GM19023 (cell line): ENCODE measurements around the gene CD38.
"Not testable (repeated sequence)": the region's sequence is repeated elsewhere in the genome, so short reads cannot be mapped to it uniquely, and the experiment has no call there.

ENCODE experiments used
- ATAC-seq: cut with Tn5 transposase; IDR thresholded peaks from one replicate; pipeline ENCODE4 v1.9.1; 2021; ENCODE audit warnings: mild to moderate bottlenecking, moderate library complexity; ENCODE audit not compliant: unreplicated experiment

Gene CD38

GRCh38 chr4:15794905-15795304 is 16.8 kb downstream of the CD38 start:
- no peak for ATAC-seq

GRCh38 chr4:15797320-15797719 is 19.2 kb downstream of the CD38 start:
- no peak for ATAC-seq

DNA sequence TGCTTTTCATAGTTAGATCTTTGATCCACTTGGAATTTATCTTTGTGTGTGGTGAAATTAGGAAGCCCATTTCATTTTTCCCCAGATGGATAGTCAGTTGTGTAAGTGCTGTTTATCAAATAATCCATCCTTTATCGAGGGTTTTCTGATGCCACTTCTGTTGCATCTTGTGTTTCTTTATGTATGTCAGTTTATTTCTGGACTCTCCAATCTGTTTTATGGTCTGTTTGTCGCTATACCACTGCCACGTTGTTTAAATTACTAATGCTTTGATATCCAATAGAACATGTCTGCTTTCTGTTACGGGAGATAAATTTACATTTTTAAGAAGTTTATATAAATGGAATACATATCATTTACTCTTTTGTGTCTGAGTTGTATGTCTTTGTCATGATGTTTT is 21.0 kb downstream of the CD38 start:
- no peak for ATAC-seq

DNA sequence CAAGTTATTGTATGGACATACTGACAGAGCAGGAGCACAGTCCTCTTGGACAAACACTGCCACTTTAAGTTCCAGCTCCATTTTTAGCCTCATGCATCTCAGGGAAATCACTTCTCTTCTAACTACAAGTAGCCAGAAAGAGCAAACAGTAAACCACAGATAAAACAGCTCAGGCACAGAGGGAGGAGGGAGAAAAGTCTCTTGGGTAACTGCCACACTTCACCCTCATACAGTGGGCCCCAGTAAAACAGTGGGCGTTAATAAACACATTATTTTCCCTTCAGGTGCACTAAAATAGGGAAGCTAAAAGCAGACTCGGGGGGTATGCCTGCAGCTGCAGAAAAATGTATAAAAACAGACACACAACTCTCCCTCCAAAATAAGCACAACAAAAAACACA is 21.6 kb downstream of the CD38 start:
- ATAC-seq, result no peak

- not testable (repeated sequence) for ATAC-seq
These were observed 24.4 kb downstream of the CD38 start for GRCh38 chr4:15802497-15802896.

DNA sequence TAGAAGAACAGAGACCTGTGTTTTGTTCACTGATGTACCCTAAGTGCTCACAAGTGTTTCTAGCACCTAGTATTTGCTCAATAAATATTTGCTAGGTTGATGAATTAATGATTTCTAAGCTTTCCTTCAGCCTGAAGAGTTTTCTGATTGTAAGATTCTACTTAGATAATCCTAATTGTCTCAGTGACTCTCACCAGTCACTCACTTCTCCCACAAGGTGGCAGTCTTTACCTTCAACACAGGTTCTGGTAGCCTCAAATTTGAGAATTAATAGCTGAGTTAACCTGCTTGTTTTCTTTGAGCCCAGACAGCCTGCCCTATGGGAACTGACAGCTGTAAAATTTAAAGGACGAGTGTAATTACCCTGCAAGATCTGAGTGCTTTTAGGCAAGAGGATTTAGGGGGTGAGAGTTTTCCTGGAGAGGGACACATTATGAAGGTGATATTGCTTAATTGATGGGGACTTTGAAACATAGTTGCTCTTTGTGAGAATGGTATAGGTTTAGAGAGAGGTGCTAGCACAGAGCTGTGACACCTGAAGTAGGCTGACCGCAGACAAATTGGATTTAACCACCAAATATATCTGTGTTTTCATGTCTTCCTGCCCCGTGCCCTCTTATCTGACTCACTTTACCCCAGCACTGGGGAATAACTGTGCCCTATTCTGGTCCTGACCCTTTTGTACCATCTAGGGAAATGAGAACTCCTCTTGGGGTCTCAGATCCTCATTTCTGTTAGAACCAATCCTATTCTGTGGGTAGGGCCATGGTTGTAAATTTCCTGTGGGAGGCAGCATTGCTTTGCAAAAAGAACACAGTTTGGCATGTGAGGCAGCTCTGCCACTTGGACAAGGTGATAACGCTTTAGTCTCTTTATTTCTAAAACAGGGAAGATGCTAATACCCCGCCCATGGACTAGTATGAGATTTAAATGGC is 27.7 kb downstream of the CD38 start:
- peak; percentile 36 for ATAC-seq

DNA sequence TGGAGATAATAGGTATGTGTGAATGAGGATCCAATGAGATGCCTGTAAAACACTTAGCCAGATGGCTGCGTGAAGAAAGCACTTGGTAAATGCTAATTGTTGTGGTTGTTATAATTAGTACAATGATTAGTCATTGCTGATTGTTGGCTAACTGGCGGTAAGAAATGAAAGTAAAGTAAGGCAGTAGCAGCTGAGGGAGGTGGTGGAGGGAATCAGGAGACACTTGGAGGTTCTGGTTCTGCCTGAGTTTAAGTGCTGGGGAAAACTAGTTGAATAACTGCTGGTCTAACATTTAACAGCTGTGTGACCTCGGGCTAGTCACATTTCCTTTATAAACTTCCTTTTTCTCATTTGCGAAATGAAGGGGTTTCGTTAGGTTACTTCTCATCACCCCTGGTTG is 30.9 kb downstream of the CD38 start:
- peak; percentile 82 for ATAC-seq

DNA sequence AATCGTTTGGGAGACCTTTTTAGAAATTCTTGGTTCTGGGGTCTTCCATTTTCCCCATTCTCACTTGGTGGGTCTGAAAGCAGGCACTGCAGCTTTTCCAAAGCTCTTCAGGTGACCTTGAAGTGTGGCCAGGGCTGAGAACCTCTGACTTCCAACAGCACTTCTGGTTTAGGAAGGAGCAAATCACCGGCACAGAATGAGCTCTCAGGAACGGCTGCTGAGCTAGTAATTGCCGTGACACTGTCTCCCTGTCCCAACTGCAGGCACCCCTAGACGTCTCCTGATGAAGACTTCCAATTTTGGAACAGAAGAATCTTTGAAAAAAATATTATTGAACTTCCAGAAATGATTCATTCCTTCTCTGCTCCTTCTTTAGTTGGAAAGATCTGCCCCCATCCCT is 31.3 kb downstream of the CD38 start:
- ATAC-seq, result no peak

DNA sequence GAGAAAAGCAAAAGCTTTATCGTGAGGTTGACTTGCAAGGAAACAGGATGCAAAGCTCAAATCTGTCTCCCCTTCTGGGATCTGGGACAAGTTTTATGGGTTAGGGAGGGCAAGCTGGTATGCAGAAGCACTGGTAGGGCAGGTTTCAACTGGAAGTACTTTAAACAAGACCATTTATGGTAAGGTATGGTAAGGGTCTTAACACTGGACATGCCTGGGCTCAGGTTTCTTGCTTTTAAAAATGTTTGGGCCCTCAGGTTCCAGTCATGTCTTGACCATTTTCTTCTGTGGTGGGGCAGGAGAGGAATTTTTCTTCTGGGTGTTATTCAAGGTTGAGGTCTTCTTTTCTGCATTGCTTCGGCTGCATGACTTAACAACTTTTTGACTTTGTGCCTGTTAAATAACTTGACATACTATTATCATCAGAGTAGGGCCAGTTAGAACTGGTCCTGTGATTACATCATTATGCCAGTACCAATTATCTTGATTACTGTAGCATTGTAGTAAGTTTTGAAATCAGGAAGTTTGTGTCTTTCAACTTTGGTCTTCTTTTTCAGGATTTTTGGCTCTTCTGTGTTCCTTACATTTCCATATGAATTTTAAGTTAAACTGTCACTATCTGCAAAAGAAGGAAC is 33.7 kb downstream of the CD38 start:
- no peak for ATAC-seq

- ATAC-seq, result no peak
These were observed 54.7 kb downstream of the CD38 start for GRCh38 chr4:15832523-15833451.

DNA sequence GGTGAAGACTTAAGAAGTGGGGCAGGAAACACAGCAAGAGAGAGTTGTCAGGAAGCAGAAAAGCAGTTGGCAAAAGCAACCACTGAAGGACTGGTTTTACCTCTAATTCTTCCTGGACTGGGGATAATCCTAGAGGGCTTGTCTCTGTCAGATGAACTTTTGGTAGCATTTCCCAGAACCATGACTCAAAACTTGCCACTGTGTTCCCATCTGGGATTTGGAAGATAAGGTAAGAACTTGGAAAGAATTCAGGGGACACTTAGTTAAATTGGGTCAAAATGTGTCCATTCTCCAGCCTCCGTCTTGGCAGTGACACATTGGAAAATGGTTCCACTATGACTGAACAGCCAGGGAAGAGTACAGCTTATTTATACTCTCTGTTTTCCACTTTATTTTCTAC is 55.7 kb downstream of the CD38 start:
- no peak for ATAC-seq

- no peak for ATAC-seq
These were observed 58.2 kb downstream of the CD38 start for GRCh38 chr4:15836362-15836761.

DNA sequence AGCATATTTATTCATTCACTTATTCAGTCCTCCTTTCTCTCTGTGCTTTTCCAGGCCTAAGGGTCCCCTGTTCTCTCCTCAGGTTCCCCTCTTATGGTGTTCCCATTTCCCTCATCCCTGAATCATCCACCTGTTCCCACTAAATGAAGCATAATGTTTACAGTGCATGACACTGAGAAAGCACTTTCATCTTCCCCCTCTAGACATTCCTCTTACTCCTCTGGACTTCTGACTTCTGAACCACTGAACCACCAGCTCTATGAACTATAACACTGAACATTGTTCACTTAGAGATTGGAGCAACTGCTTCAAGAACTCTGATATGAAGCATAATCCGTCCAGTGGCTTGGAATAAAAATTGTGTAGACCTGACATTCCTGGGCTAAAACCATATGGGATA is 59.5 kb downstream of the CD38 start:
- ATAC-seq, result no peak

DNA sequence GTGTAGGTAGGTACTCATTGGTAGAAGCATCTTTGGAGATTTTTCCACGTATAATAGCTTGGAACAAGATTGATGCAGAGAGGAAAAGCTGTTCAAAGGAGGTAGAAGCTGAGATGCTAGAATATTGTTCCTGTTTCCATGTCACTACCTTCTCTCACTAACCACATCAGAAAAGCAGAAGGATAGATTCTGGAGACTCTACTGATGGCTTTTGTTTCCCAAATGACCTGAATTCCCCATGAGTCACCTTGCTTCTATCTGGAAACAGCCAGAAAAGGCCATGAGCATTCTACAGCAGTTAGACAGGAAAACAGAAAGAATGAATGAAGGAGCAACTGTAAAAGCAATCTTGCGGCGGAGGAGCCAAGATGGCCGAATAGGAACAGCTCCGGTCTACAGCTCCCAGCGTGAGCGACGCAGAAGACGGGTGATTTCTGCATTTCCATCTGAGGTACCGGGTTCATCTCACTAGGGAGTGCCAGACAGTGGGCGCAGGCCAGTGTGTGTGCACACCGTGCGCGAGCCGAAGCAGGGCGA is 63.1 kb downstream of the CD38 start:
- ATAC-seq, result not testable (repeated sequence)

DNA sequence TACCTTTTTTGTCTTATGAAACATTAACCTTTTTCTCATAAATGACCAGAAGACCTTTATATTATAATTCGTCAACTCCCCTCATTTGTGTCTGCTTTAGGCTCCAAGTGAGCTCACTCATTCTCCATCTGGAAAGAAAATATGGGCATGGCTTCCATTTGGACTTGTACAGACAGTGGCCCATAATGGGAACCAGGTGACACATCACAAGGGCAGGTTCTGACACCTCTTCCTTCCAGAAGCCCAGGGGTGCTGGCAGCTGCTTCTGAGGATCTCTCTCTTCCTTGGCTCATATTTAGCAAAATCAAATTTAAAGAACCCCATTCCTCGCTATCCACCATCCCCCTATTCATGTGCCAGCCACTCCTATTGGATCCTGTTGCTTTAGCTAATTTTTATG is 69.6 kb downstream of the CD38 start:
- no peak for ATAC-seq

DNA sequence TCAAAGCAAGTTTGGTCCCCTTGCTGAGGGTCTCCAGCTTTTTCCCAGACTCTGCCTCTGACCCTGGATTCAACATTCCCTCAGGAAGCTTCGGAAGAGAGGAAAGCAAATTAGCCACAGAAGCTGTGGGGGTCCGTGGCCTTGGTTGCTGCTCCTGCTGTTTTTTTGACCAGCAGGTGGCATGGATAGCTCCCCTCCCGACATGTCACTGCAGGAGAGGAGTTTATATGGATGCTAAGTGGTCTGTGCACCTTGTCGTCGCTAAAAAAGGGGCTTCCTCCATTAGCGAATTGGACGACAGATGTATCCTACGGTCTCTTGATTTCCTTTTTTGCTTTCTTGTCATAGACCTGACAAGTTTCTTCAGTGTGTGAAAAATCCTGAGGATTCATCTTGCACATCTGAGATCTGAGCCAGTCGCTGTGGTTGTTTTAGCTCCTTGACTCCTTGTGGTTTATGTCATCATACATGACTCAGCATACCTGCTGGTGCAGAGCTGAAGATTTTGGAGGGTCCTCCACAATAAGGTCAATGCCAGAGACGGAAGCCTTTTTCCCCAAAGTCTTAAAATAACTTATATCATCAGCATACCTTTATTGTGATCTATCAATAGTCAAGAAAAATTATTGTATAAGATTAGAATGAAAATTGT is 70.2 kb downstream of the CD38 start:
- ATAC-seq, result no peak

GRCh38 chr4:15851969-15852368 is 73.8 kb downstream of the CD38 start:
- ATAC-seq, result no peak

GRCh38 chr4:15852524-15852923 is 74.4 kb downstream of the CD38 start:
- no peak for ATAC-seq

- no peak for ATAC-seq
These were observed 75.2 kb downstream of the CD38 start for GRCh38 chr4:15853345-15853744.

DNA sequence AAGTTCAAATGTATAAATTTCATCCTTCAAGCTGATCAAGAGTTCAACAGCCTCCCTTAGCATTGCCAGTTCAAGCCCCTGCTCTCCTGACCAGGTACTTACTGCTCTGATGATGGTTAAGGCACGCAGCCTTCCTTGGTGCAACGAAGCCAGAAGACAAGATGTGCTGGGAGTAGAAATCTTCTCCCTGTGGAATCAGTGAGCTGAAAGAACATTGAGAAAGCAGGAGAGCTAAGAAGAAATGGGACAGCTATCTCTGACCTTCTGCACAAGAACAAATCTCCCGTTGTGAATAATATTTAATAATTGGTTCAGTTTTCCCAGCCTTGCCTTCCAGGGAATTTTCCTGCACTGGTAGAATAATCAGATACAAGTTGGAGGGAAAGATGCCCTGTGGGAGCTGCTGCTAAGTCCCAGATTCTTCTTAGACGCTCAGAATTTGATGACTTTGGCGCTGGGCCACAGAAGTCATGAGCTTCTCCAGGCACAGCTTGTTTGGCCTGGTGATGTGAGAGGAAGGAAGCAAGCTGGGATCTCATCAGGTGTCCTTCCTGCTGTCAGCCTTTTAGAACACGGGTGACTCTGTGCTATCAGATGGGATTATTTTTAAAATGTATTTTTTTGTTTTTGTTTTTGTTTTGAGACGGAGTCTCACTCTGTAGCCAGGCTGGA is 77.8 kb downstream of the CD38 start:
- ATAC-seq, result no peak
